Hepatocyte (in vitro differentiated cells): ENCODE measurements around the gene CAMK1G.

ENCODE experiments used
- EZH2phosphoT487 ChIP-seq: fragments of 200-600 bp; sonication (generic); IDR thresholded peaks from one replicate; pipeline ENCODE4 v1.6.1; 2018; ENCODE audit warnings: antibody characterized with exemption, mild to moderate bottlenecking, low read depth, moderate library complexity; ENCODE audit not compliant: unreplicated experiment, severe bottlenecking
- TF ChIP-seq, protein P1 (sequence below): fragments of 200-600 bp; sonication (generic); IDR thresholded peaks from 2 replicates; pipeline ENCODE4 v1.5.1; 2016; ENCODE audit warnings: antibody characterized with exemption, mild to moderate bottlenecking; ENCODE audit not compliant: poor library complexity

DNA sequence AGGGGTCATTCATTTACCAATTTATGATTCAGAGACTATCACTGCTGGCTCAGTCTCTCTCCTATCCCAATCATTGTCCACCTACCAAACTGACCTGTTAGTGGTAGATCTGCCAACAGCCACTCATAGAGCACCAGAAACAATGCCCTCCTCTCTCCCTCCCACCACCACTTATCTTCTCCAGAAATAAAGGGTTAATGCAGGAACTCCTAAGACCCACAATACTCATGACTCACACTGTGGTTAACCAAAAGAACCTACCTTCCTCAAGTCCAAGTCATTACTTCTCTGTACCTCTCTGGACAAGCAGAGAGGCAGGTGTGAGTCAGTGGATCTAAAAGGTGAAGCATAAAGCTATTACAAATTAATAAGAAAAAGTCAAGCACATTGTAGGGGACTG lies 40.9 kb upstream of the CAMK1G start:
- TF ChIP-seq, protein P1, sequence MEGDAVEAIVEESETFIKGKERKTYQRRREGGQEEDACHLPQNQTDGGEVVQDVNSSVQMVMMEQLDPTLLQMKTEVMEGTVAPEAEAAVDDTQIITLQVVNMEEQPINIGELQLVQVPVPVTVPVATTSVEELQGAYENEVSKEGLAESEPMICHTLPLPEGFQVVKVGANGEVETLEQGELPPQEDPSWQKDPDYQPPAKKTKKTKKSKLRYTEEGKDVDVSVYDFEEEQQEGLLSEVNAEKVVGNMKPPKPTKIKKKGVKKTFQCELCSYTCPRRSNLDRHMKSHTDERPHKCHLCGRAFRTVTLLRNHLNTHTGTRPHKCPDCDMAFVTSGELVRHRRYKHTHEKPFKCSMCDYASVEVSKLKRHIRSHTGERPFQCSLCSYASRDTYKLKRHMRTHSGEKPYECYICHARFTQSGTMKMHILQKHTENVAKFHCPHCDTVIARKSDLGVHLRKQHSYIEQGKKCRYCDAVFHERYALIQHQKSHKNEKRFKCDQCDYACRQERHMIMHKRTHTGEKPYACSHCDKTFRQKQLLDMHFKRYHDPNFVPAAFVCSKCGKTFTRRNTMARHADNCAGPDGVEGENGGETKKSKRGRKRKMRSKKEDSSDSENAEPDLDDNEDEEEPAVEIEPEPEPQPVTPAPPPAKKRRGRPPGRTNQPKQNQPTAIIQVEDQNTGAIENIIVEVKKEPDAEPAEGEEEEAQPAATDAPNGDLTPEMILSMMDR = no peak
- no peak for TF ChIP-seq EZH2phosphoT487
